Measurements from ENCODE around the gene COX7A2L. TPM values are rescaled to one million over a fixed set of nuclear protein-coding genes. Genes with fewer than 3 reads are reported as not detected.

The COX7A2L gene
- polyA plus RNA-seq, 1 of the 3 experiments (the other 2 are of a cell fraction) = 77.6 TPM

DNA sequence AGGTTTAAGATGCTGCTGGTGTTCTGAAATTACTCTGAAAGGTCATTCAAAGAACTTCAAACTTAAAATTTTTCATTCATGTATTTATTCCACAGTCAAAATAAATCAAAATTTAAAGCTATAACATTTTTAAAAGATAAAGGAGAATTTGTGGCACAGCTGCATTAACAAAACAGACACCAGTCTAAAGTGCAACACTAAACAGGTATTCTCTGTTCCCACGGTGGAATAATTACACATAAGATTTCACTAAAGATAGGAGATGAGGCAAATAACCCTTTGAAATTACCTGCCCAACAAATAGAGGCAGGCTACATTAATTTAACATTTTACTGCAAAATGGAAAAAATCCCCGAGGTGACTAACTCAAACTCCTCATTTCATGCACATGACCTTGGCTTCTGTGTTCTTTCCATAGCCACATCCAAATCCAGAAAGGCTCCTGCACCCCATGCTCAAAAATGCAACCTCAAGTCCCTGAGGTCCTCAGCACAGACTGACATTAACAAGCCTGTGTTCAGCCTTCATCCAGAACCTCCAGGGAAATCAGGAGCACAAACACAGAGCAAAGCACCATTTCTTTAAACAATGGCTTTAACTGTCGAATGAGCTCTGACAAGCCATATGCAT is 10.5 kb downstream of the COX7A2L start:
- H3K27me3 ChIP-seq (ENCODE audit: insufficient read depth) = no peaks in the 10 kb centered on the region
- no peak for DNase-seq
- H3K36me3 ChIP-seq (replicated peaks in 1 of 2; ENCODE audit: control insufficient read depth in 1 of 2, insufficient read depth in 2 of 2, low read length in 1 of 2) = peaks cover 25 to 32% of the 10 kb centered on the region in 2 experiments
- H3K9me3 ChIP-seq = no peaks in the 10 kb centered on the region
- H3K27ac ChIP-seq (ENCODE audit: low read depth in 2 of 2, low read length in 1 of 2) = no peak overlapping the region
- no peaks in the 10 kb centered on the region; a peak in 1 of 4 replicates for H3K4me1 ChIP-seq (ENCODE audit: control insufficient read depth in 1 of 2, insufficient read depth in 2 of 2, low read depth in 1 of 2, low read length in 1 of 2)
- H3K79me2 ChIP-seq (ENCODE audit: insufficient read depth) = peaks cover 95% of the 10 kb centered on the region
- H3K9me2 ChIP-seq = no peaks in the 10 kb centered on the region
- H3K4me2 ChIP-seq = no peak overlapping the region
- no peak overlapping the region for H3K9ac ChIP-seq
- ChIA-PET POLR2A (no interaction called here), CTCF (interaction anchor here (0.9 to 2.0 kb wide), 4 partner anchors 10 to 510 kb away, joined by 4 to 6 read pairs (median 4); partner anchors contain the start of gene COX7A2L)
- TF ChIP-seq GABPA (IDR thresholded peaks at IDR 0.05; ENCODE audit: low read depth) (no peak), RXRA (IDR thresholded peaks at IDR 0.05; ENCODE audit: borderline replicate concordance, low read depth) (no peak), FOXJ3 (CRISPR knock-in tag; IDR thresholded peaks at IDR 0.05) (no peak), YY1 (IDR thresholded peaks at IDR 0.05; ENCODE audit: low read depth) (no peak), TCF12 (IDR thresholded peaks at IDR 0.05) (no peak), NFIC (IDR thresholded peaks at IDR 0.05; ENCODE audit: borderline replicate concordance) (no peak), RFX5 (IDR thresholded peaks at IDR 0.05; ENCODE audit: low read length) (no peak), EP300 (IDR thresholded peaks at IDR 0.05; ENCODE audit: borderline replicate concordance in 1 of 2, low read depth in 1 of 2, low read length in 1 of 2) (no peak)
- TF ChIP-seq, protein P1, sequence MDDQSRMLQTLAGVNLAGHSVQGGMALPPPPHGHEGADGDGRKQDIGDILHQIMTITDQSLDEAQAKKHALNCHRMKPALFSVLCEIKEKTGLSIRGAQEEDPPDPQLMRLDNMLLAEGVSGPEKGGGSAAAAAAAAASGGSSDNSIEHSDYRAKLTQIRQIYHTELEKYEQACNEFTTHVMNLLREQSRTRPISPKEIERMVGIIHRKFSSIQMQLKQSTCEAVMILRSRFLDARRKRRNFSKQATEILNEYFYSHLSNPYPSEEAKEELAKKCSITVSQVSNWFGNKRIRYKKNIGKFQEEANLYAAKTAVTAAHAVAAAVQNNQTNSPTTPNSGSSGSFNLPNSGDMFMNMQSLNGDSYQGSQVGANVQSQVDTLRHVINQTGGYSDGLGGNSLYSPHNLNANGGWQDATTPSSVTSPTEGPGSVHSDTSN (IDR thresholded peaks at IDR 0.05) = no peak
- TF ChIP-seq, protein P2, sequence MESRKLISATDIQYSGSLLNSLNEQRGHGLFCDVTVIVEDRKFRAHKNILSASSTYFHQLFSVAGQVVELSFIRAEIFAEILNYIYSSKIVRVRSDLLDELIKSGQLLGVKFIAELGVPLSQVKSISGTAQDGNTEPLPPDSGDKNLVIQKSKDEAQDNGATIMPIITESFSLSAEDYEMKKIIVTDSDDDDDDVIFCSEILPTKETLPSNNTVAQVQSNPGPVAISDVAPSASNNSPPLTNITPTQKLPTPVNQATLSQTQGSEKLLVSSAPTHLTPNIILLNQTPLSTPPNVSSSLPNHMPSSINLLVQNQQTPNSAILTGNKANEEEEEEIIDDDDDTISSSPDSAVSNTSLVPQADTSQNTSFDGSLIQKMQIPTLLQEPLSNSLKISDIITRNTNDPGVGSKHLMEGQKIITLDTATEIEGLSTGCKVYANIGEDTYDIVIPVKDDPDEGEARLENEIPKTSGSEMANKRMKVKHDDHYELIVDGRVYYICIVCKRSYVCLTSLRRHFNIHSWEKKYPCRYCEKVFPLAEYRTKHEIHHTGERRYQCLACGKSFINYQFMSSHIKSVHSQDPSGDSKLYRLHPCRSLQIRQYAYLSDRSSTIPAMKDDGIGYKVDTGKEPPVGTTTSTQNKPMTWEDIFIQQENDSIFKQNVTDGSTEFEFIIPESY (IDR thresholded peaks at IDR 0.05; ENCODE audit: borderline replicate concordance, low read depth) = no peak
- H2AFZ ChIP-seq (ENCODE audit: low read depth) = no peak overlapping the region
- H3K4me3 ChIP-seq (ENCODE audit: low read depth in 2 of 2, low read length in 1 of 2) = no peak overlapping the region
- H4K20me1 ChIP-seq (ENCODE audit: insufficient read depth) = peaks cover 25% of the 10 kb centered on the region
- H3F3A ChIP-seq (replicated peaks; ENCODE audit: insufficient read depth) = peaks cover 5% of the 10 kb centered on the region
- WGBS (ENCODE audit: low lambda C conversion rate) = 67% methylated on average over 3 of the region's 3 CpGs

- DNase-seq = no peak
- POLR2A ChIA-PET = no interaction called here
- WGBS (ENCODE audit: low lambda C conversion rate) = 98% methylated on average over 8 of the region's 8 CpGs
- no peaks in the 10 kb centered on the region for H3K9me3 ChIP-seq
- no peaks in the 10 kb centered on the region for H3K27me3 ChIP-seq (ENCODE audit: insufficient read depth)
- H2AFZ ChIP-seq (ENCODE audit: low read depth) = no peak overlapping the region
- no peak overlapping the region for H3K9ac ChIP-seq
- peaks cover 0 to 1% of the 10 kb centered on the region in 2 experiments; a peak in 1 of 4 replicates for H3K4me1 ChIP-seq (ENCODE audit: control insufficient read depth in 1 of 2, insufficient read depth in 2 of 2, low read depth in 1 of 2, low read length in 1 of 2)
- peaks cover 10% of the 10 kb centered on the region for H3F3A ChIP-seq (replicated peaks; ENCODE audit: insufficient read depth)
- H3K9me2 ChIP-seq = no peaks in the 10 kb centered on the region
- H3K4me3 ChIP-seq (ENCODE audit: low read depth in 2 of 2, low read length in 1 of 2) = no peak overlapping the region
- H3K27ac ChIP-seq (ENCODE audit: low read depth in 2 of 2, low read length in 1 of 2) = no peak overlapping the region
- peaks cover 94% of the 10 kb centered on the region for H3K79me2 ChIP-seq (ENCODE audit: insufficient read depth)
- H3K36me3 ChIP-seq (replicated peaks in 1 of 2; ENCODE audit: control insufficient read depth in 1 of 2, insufficient read depth in 2 of 2, low read length in 1 of 2) = peaks cover 26 to 51% of the 10 kb centered on the region in 2 experiments
- H4K20me1 ChIP-seq (ENCODE audit: insufficient read depth) = peaks cover 15% of the 10 kb centered on the region; the same call in 1 of the 2 replicates
- no peak overlapping the region for H3K4me2 ChIP-seq
- CTCF ChIA-PET = no interaction called here
- TF ChIP-seq RXRA (IDR thresholded peaks at IDR 0.05; ENCODE audit: borderline replicate concordance, low read depth) (no peak), USF2 (IDR thresholded peaks at IDR 0.05; ENCODE audit: borderline replicate concordance, low read depth, low read length) (no peak), MEF2A (IDR thresholded peaks at IDR 0.05; ENCODE audit: borderline replicate concordance, low read depth) (no peak), FOXJ3 (CRISPR knock-in tag; IDR thresholded peaks at IDR 0.05) (no peak), TAF1 (IDR thresholded peaks at IDR 0.05; ENCODE audit: borderline replicate concordance, low read depth, low read length) (no peak), FOXM1 (IDR thresholded peaks at IDR 0.05; ENCODE audit: low read depth) (no peak), ELF1 (IDR thresholded peaks at IDR 0.05) (no peak), MXI1 (IDR thresholded peaks at IDR 0.05; ENCODE audit: low read depth, low read length) (no peak), TEAD4 (IDR thresholded peaks at IDR 0.05; ENCODE audit: borderline replicate concordance, insufficient read depth) (no peak), NFIC (IDR thresholded peaks at IDR 0.05; ENCODE audit: borderline replicate concordance) (no peak), NRF1 (IDR thresholded peaks at IDR 0.05; ENCODE audit: low read depth, low read length) (no peak)
- TF ChIP-seq, protein P1 (IDR thresholded peaks at IDR 0.05) = no peak
- TF ChIP-seq, protein P3, sequence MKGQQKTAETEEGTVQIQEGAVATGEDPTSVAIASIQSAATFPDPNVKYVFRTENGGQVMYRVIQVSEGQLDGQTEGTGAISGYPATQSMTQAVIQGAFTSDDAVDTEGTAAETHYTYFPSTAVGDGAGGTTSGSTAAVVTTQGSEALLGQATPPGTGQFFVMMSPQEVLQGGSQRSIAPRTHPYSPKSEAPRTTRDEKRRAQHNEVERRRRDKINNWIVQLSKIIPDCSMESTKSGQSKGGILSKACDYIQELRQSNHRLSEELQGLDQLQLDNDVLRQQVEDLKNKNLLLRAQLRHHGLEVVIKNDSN (IDR thresholded peaks at IDR 0.05; ENCODE audit: borderline replicate concordance, low read depth) = no peak
These were observed 12.8 kb downstream of the COX7A2L start for GRCh38 chr2:42348113-42348805.
